CD14-positive monocyte (primary cell): ENCODE results near the gene GLRX3. TPM values are rescaled to one million over a fixed set of nuclear protein-coding genes. Genes with fewer than 3 reads are reported as not detected.

Source experiments
- DNase-seq, 3 donors: peaks; one replicate each; pipeline ENCODE4 v3.0.0-alpha.2; 2011 to 2022
- H2AFZ ChIP-seq: 2 replicates; pipeline ENCODE4 v1.6.0; 2012; ENCODE audit warnings: mild to moderate bottlenecking, low read depth, low read length, inconsistent platforms; ENCODE audit not compliant: insufficient read depth, poor library complexity, severe bottlenecking
- H3K27ac ChIP-seq, 2 donors: 1 replicate in 1 of 2; 2 replicates in 1 of 2; pipeline ENCODE4 v1.5.1; 2012 to 2013; ENCODE audit warnings: low read length in 2 of 2, control low read depth in 1 of 2, inconsistent platforms in 1 of 2, low read depth in 1 of 2, mild to moderate bottlenecking in 1 of 2
- H3K27me3 ChIP-seq, 2 donors: one replicate each; pipeline versions ENCODE4 v1.6.0 to v1.6.1; 2011 to 2013; ENCODE audit warnings: low read length in 2 of 2; ENCODE audit not compliant: control insufficient read depth in 2 of 2, insufficient read depth in 2 of 2
- H3K36me3 ChIP-seq, 2 donors: replicated peaks in 1 of 2; 1 replicate in 1 of 2; 2 replicates in 1 of 2; pipeline versions ENCODE4 v1.5.1 to v1.6.1; 2012 to 2013; ENCODE audit warnings: low read length in 2 of 2, control low read depth in 1 of 2, inconsistent platforms in 1 of 2, mild to moderate bottlenecking in 1 of 2; ENCODE audit not compliant: insufficient read depth in 2 of 2, control insufficient read depth in 1 of 2
- H3K4me1 ChIP-seq, 2 donors: 1 replicate in 1 of 2; 2 replicates in 1 of 2; pipeline versions ENCODE4 v1.5.1 to v1.6.1; 2012 to 2013; ENCODE audit warnings: low read length in 2 of 2, control low read depth in 1 of 2, inconsistent platforms in 1 of 2, mild to moderate bottlenecking in 1 of 2, moderate library complexity in 1 of 2; ENCODE audit not compliant: insufficient read depth in 2 of 2, control insufficient read depth in 1 of 2
- H3K4me2 ChIP-seq: replicated peaks from 2 replicates; pipeline ENCODE3; 2012; ENCODE audit warnings: low read length, moderate library complexity, mild to moderate bottlenecking; ENCODE audit not compliant: poor library complexity, severe bottlenecking; ENCODE audit errors: extremely low read depth
- H3K4me3 ChIP-seq, 3 experiments: fragments of 200-600 bp in 1 of 3; sonication (generic) in 1 of 3; replicated peaks in 1 of 3; 1 replicate in 2 of 3; 2 replicates in 1 of 3; pipeline ENCODE4 v1.5.1; 2011 to 2013; ENCODE audit warnings: low read length in 3 of 3, mild to moderate bottlenecking in 3 of 3, control low read depth in 2 of 3, low read depth in 2 of 3, inconsistent platforms in 1 of 3, moderate library complexity in 1 of 3
- H3K79me2 ChIP-seq: 2 replicates; pipeline ENCODE4 v1.6.0; 2012; ENCODE audit warnings: mild to moderate bottlenecking, control low read depth, inconsistent platforms, low read length, moderate library complexity; ENCODE audit not compliant: insufficient read depth
- H3K9ac ChIP-seq: 2 replicates; pipeline ENCODE4 v1.6.0; 2017; ENCODE audit warnings: low read length, mild to moderate bottlenecking; ENCODE audit not compliant: insufficient read depth, poor library complexity, severe bottlenecking
- H3K9me3 ChIP-seq, 2 donors: replicated peaks in 1 of 2; 1 replicate in 1 of 2; 2 replicates in 1 of 2; pipeline versions ENCODE4 v1.5.1 to v1.6.1; 2012 to 2013; ENCODE audit warnings: low read length in 2 of 2, control low read depth in 1 of 2; ENCODE audit not compliant: control insufficient read depth in 1 of 2, insufficient read depth in 1 of 2
- H4K20me1 ChIP-seq: 2 replicates; pipeline ENCODE4 v1.6.0; 2012; ENCODE audit warnings: mild to moderate bottlenecking, low read length, control low read depth, moderate library complexity; ENCODE audit not compliant: insufficient read depth
- H3K27ac Mint-ChIP-seq, 7 donors: one replicate each; pipeline ENCODE4 v1.8.0; 2020; ENCODE audit warnings: mild to moderate bottlenecking in 7 of 7, mixed read lengths in 7 of 7, moderate library complexity in 6 of 7, inconsistent platforms in 2 of 7
- H3K27me3 Mint-ChIP-seq, 3 donors: one replicate each; pipeline ENCODE4 v1.8.0; 2021 to 2022; ENCODE audit warnings: low read depth in 3 of 3, mild to moderate bottlenecking in 3 of 3, mixed read lengths in 3 of 3, moderate library complexity in 3 of 3, inconsistent platforms in 1 of 3
- H3K36me3 Mint-ChIP-seq, 2 donors: one replicate each; pipeline ENCODE4 v1.8.0; 2020; ENCODE audit warnings: mixed read lengths in 2 of 2, inconsistent platforms in 1 of 2, mild to moderate bottlenecking in 1 of 2
- H3K4me1 Mint-ChIP-seq: one replicate; pipeline ENCODE4 v1.8.0; 2020; ENCODE audit warnings: mild to moderate bottlenecking, mixed read lengths
- H3K4me3 Mint-ChIP-seq, 2 donors: one replicate each; pipeline ENCODE4 v1.8.0; 2020; ENCODE audit warnings: mild to moderate bottlenecking in 2 of 2, mixed read lengths in 2 of 2, moderate library complexity in 1 of 2
- H3K9me3 Mint-ChIP-seq, 7 donors: one replicate each; pipeline ENCODE4 v1.8.0; 2020 to 2022; ENCODE audit warnings: mixed read lengths in 7 of 7, mild to moderate bottlenecking in 6 of 7, moderate library complexity in 6 of 7, inconsistent platforms in 2 of 7
- CTCF ChIP-seq: fragments of 200-600 bp; IDR thresholded peaks from one replicate; pipeline ENCODE4 v1.8.0; 2022; ENCODE audit warnings: antibody characterized with exemption, mild to moderate bottlenecking
- WGBS: methylation state at CpG from one replicate; pipeline ENCODE4 v1.1.5; 2013; ENCODE audit warnings: missing lambda C conversion rate; ENCODE audit not compliant: insufficient coverage; 5-methylcytosine and 5-hydroxymethylcytosine counted together
- intact Hi-C, 2 donors: fragments of 100-400 bp; cut with micrococcal nuclease; formaldehyde crosslinking; loops; one replicate each; pipeline versions ENCODE4 v1.15.0 to v1.15.1; 2023
- polyA plus RNA-seq, 3 donors: library from polyadenylated mRNA; depleted of rRNA in 1 of 3; unstranded in 2 of 3; stranded (reverse) in 1 of 3; fragments of 300-500 nt in 2 of 3; fragments of >200 nt in 1 of 3; fragmentation: Illumina TruSeq in 2 of 3; gene quantifications; 1 replicate in 2 of 3; 2 replicates in 1 of 3; pipeline ENCODE4 v1.2.3, GENCODE V29; 2012 to 2021

Gene GLRX3
- polyA plus RNA-seq, 3 donors = 25.3 to 94.1 (median 78.2) TPM

GRCh38 chr10:130193033-130193432 is 56.8 kb downstream of the GLRX3 start:
- peaks cover 0 to 21% of the 10 kb centered on the region in 2 donors for H3K27me3 ChIP-seq
- Mint-ChIP-seq H3K36me3 (peaks cover 0 to 3% of the 10 kb centered on the region in 2 donors), H3K27ac (peak overlapping the region in 1 of 7 donors; percentile 77), H3K4me1 (peaks cover 5% of the 10 kb centered on the region), H3K9me3 (peaks cover 0 to 11% (median 0%) of the 10 kb centered on the region in 7 donors), H3K27me3 (peaks cover 14 to 28% (median 16%) of the 10 kb centered on the region in 3 donors), H3K4me3 (no peak overlapping the region)
- peaks cover 3 to 7% of the 10 kb centered on the region in 2 donors for H3K4me1 ChIP-seq
- no peak overlapping the region for H2AFZ ChIP-seq
- no peaks in the 10 kb centered on the region for H4K20me1 ChIP-seq
- TF ChIP-seq CTCF = no peak
- no peak overlapping the region for H3K4me3 ChIP-seq
- H3K4me2 ChIP-seq = no peak overlapping the region
- H3K9ac ChIP-seq = no peak overlapping the region
- no peak overlapping the region for H3K27ac ChIP-seq
- WGBS = 100% methylated on average over 1 of the region's 5 CpGs
- H3K36me3 ChIP-seq = no peaks in the 10 kb centered on the region
- no peaks in the 10 kb centered on the region for H3K9me3 ChIP-seq
- DNase-seq = no peak
- no peaks in the 10 kb centered on the region for H3K79me2 ChIP-seq
- intact Hi-C loops = loop anchor here in 1 of 2 donors (5.0 to 10.0 kb wide), 2 partner anchors 1592 to 1679 kb away; no protein-coding TSS in a partner anchor

GRCh38 chr10:130193493-130194193 is 57.5 kb downstream of the GLRX3 start:
- H3K4me2 ChIP-seq = no peak overlapping the region
- intact Hi-C loops = loop anchor here in 1 of 2 donors (5.0 to 10.0 kb wide), 2 partner anchors 1591 to 1679 kb away; no protein-coding TSS in a partner anchor
- no peak overlapping the region for H3K9ac ChIP-seq
- no peaks in the 10 kb centered on the region for H4K20me1 ChIP-seq
- no peaks in the 10 kb centered on the region for H3K79me2 ChIP-seq
- WGBS = 85% methylated on average over 11 of the region's 16 CpGs
- H3K27me3 Mint-ChIP-seq = peaks cover 14 to 28% (median 16%) of the 10 kb centered on the region in 3 donors
- no peak overlapping the region for H2AFZ ChIP-seq
- no peaks in the 10 kb centered on the region for H3K36me3 ChIP-seq
- H3K4me3 ChIP-seq = no peak overlapping the region
- H3K27ac Mint-ChIP-seq = no peak overlapping the region
- no peak overlapping the region for H3K27ac ChIP-seq
- H3K9me3 ChIP-seq = no peaks in the 10 kb centered on the region
- no peak overlapping the region for H3K4me3 Mint-ChIP-seq
- peaks cover 3 to 7% of the 10 kb centered on the region in 2 donors for H3K4me1 ChIP-seq
- TF ChIP-seq CTCF = no peak
- no peak for DNase-seq
- peaks cover 5% of the 10 kb centered on the region for H3K4me1 Mint-ChIP-seq
- peaks cover 0 to 21% of the 10 kb centered on the region in 2 donors for H3K27me3 ChIP-seq
- H3K9me3 Mint-ChIP-seq = peaks cover 0 to 10% (median 0%) of the 10 kb centered on the region in 7 donors
- H3K36me3 Mint-ChIP-seq = peaks cover 0 to 3% of the 10 kb centered on the region in 2 donors
